Naive B cell (primary cell): Measurements from ENCODE around the gene HSD17B7. TPM values are rescaled to one million over a fixed set of nuclear protein-coding genes. Genes with fewer than 3 reads are reported as not detected.

Experiments
- ATAC-seq, 2 donors: fragments of 150-1000 bp; cut with Tn5 transposase; 2 replicates each; pipeline ENCODE4 v1.10.0; 2021; ENCODE audit warnings: low read depth in 2 of 2, mild to moderate bottlenecking in 2 of 2, moderate library complexity in 2 of 2
- DNase-seq: peaks from one replicate; pipeline ENCODE4 v3.0.0; 2022
- H3K27ac Mint-ChIP-seq, 6 donors: one replicate each; pipeline ENCODE4 v1.8.0; 2020 to 2022; ENCODE audit warnings: mild to moderate bottlenecking in 6 of 6, mixed read lengths in 6 of 6, moderate library complexity in 5 of 6, inconsistent platforms in 2 of 6
- H3K27me3 Mint-ChIP-seq, 3 donors: one replicate each; pipeline ENCODE4 v1.8.0; 2021 to 2022; ENCODE audit warnings: mixed read lengths in 3 of 3, mild to moderate bottlenecking in 1 of 3
- H3K36me3 Mint-ChIP-seq, 2 donors: one replicate each; pipeline ENCODE4 v1.8.0; 2020 to 2022; ENCODE audit warnings: mixed read lengths in 2 of 2, inconsistent platforms in 1 of 2, mild to moderate bottlenecking in 1 of 2
- H3K4me1 Mint-ChIP-seq, 3 donors: one replicate each; pipeline ENCODE4 v1.8.0; 2020 to 2022; ENCODE audit warnings: mixed read lengths in 3 of 3, inconsistent platforms in 1 of 3, mild to moderate bottlenecking in 1 of 3, moderate library complexity in 1 of 3
- H3K4me3 Mint-ChIP-seq, 8 donors: one replicate each; pipeline ENCODE4 v1.8.0; 2020 to 2022; ENCODE audit warnings: mild to moderate bottlenecking in 8 of 8, mixed read lengths in 8 of 8, moderate library complexity in 8 of 8, inconsistent platforms in 2 of 8
- H3K9me3 Mint-ChIP-seq, 7 donors: one replicate each; pipeline ENCODE4 v1.8.0; 2020 to 2022; ENCODE audit warnings: mixed read lengths in 7 of 7, mild to moderate bottlenecking in 5 of 7, inconsistent platforms in 2 of 7, moderate library complexity in 1 of 7
- polyA plus RNA-seq, 6 donors: library from polyadenylated mRNA; unstranded; fragments of 300-500 nt; fragmentation: Illumina TruSeq; gene quantifications; one replicate each; pipeline ENCODE4 v1.2.3, GENCODE V29; 2021; ENCODE audit warnings: low read depth in 6 of 6

The HSD17B7 gene
- polyA plus RNA-seq, 6 donors from 2014 or later = 7.7 to 30.5 (median 20.8) TPM

- no peak for ATAC-seq
- H3K4me1 Mint-ChIP-seq = peaks cover 8 to 11% (median 10%) of the 10 kb centered on the region in 3 donors
- H3K27me3 Mint-ChIP-seq = peaks cover 45 to 54% (median 51%) of the 10 kb centered on the region in 3 donors
Observed at GRCh38 chr1:162823771-162824525, 33.4 kb downstream of the HSD17B7 start.

GRCh38 chr1:162829268-162829667 is 38.8 kb downstream of the HSD17B7 start:
- H3K4me3 Mint-ChIP-seq = no peak overlapping the region
- ATAC-seq = no peak
- H3K27ac Mint-ChIP-seq = no peak overlapping the region
- DNase-seq = no peak
- H3K27me3 Mint-ChIP-seq = peaks cover 33 to 43% (median 43%) of the 10 kb centered on the region in 3 donors
- no peaks in the 10 kb centered on the region for H3K4me1 Mint-ChIP-seq
- peaks cover 0 to 5% (median 0%) of the 10 kb centered on the region in 7 donors for H3K9me3 Mint-ChIP-seq
- H3K36me3 Mint-ChIP-seq = no peaks in the 10 kb centered on the region

More at GRCh38 chr1:162823771-162824525, 33.4 kb downstream of the HSD17B7 start:
- no peak for DNase-seq
- H3K36me3 Mint-ChIP-seq = peaks cover 0 to 5% of the 10 kb centered on the region in 2 donors
- no peak overlapping the region for H3K4me3 Mint-ChIP-seq
- H3K27ac Mint-ChIP-seq = peak overlapping the region in 1 of 6 donors; percentile 69
- peaks cover 0 to 4% (median 0%) of the 10 kb centered on the region in 7 donors for H3K9me3 Mint-ChIP-seq

DNA sequence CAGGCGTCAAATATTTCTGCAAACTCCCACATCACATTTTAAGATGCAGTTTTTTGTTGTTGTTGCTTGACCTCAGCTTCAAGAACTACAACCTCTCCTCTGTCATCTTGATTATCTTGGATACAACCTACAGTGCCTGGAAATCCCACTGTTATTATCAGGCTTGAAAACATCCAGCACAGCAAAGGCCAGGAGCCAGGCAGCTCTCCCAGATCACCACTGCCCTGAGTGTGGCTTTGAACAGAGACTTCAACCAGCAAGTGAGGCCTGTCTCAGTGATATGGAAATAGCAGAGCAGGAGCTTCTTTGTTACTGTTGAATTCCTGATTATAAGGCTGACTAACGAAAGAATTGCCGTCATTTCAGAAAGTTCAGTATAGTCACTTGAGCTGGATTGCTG is 42.0 kb downstream of the HSD17B7 start:
- Mint-ChIP-seq H3K9me3 (peaks cover 0 to 12% (median 5%) of the 10 kb centered on the region in 7 donors), H3K27me3 (peaks cover 16 to 34% (median 32%) of the 10 kb centered on the region in 3 donors), H3K36me3 (no peaks in the 10 kb centered on the region), H3K27ac (peak overlapping the region in 1 of 6 donors; percentile 20), H3K4me3 (no peak overlapping the region), H3K4me1 (no peaks in the 10 kb centered on the region)
- ATAC-seq (no peak), DNase-seq (no peak)

- Mint-ChIP-seq H3K9me3 (peaks cover 10 to 31% (median 19%) of the 10 kb centered on the region in 7 donors), H3K27me3 (peaks cover 16 to 29% (median 20%) of the 10 kb centered on the region in 3 donors), H3K4me1 (no peaks in the 10 kb centered on the region), H3K4me3 (no peak overlapping the region), H3K36me3 (peaks cover 5 to 16% of the 10 kb centered on the region in 2 donors), H3K27ac (peak overlapping the region in 1 of 6 donors; percentile 7)
- no peak for DNase-seq
- no peak for ATAC-seq
Observed at GRCh38 chr1:162835157-162835899, 44.8 kb downstream of the HSD17B7 start.

DNA sequence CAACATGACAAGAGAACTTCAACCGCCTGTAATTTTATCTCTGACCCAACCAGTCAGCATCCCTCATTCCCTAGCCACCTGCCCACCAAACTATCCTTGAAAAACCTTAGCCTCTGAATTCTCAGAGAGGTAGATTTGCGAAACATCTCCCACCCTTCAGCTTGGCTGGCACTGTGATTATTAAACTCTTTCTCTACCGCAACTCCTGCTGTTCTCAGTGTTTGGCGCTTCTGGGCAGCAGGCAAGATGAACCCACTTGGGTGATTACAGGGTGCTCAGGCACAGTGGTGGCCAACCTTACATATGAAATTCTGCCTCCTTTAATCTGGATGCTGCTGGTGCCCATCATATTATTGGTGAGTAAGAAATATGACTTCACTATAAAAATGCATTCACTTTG is 48.4 kb downstream of the HSD17B7 start:
- Mint-ChIP-seq H3K27ac (no peak overlapping the region), H3K27me3 (peaks cover 15 to 25% (median 20%) of the 10 kb centered on the region in 3 donors), H3K4me3 (no peak overlapping the region), H3K9me3 (peaks cover 10 to 35% (median 20%) of the 10 kb centered on the region in 7 donors), H3K4me1 (no peaks in the 10 kb centered on the region), H3K36me3 (peaks cover 5 to 16% of the 10 kb centered on the region in 2 donors)
- no peak for ATAC-seq
- DNase-seq = no peak

DNA sequence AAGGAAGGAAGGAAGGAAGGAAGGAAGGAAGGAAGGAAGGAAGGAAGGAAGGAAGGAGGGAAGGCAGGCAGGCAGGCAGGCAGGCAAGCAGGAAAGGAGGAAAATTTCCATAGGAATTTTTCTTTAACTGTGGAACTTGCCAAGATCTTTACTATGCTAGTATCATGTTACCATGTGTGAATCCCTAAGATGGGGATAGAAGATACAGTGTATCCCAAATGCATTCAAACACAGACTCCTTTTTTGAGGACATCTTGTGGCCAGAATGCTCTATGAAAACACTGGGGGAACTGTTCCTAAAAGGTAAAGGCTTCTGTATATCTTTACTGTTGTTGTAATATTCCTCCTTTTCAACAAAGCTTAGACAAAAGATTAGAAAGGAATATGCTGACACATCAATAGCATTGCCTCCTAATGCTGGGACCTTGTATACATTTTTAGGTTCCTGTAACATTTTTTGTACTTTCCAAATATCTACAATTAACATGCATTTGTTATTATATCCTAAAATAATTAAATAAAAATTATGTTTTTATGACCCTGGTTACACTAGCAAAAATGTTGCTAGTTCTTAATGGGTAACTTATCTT is 49.8 kb downstream of the HSD17B7 start:
- H3K4me3 Mint-ChIP-seq = no peak overlapping the region
- H3K36me3 Mint-ChIP-seq = peaks cover 5 to 16% of the 10 kb centered on the region in 2 donors
- ATAC-seq (no peak), DNase-seq (no peak)
- H3K4me1 Mint-ChIP-seq = no peaks in the 10 kb centered on the region
- peaks cover 14 to 22% (median 22%) of the 10 kb centered on the region in 3 donors for H3K27me3 Mint-ChIP-seq
- H3K27ac Mint-ChIP-seq = no peak overlapping the region
- peaks cover 10 to 34% (median 19%) of the 10 kb centered on the region in 7 donors for H3K9me3 Mint-ChIP-seq

DNA sequence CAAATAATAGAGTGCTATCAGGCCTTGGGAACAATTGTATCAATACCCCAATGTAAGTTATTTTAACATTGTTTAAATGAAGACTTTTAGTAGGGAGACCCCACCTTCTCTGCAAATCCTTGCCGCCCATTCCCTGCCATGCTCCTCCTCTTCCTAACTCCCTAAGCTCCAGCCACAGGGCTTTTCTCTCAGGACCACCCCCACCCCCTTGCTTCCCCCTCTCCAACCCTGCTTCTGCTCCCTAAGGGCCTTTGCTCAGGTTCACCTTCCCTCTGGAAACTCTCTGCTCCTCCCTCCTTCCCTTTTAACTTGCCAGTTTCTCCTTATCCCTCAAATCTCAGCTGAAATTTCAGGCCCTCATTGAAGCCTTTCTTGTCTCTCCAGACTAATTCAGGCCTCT is 53.7 kb downstream of the HSD17B7 start:
- H3K4me3 Mint-ChIP-seq = no peak overlapping the region
- DNase-seq = no peak
- peaks cover 0 to 8% of the 10 kb centered on the region in 2 donors for H3K36me3 Mint-ChIP-seq
- H3K27ac Mint-ChIP-seq = no peak overlapping the region
- H3K9me3 Mint-ChIP-seq = peaks cover 5 to 13% (median 8%) of the 10 kb centered on the region in 7 donors
- H3K27me3 Mint-ChIP-seq = peaks cover 12 to 32% (median 26%) of the 10 kb centered on the region in 3 donors
- no peaks in the 10 kb centered on the region for H3K4me1 Mint-ChIP-seq
- no peak for ATAC-seq

- H3K4me3 Mint-ChIP-seq = no peak overlapping the region
- H3K9me3 Mint-ChIP-seq = peaks cover 0 to 3% (median 0%) of the 10 kb centered on the region in 7 donors
- H3K27ac Mint-ChIP-seq = no peak overlapping the region
- H3K4me1 Mint-ChIP-seq = no peaks in the 10 kb centered on the region
- H3K36me3 Mint-ChIP-seq = no peaks in the 10 kb centered on the region
- ATAC-seq = no peak
- peaks cover 14 to 49% (median 35%) of the 10 kb centered on the region in 3 donors for H3K27me3 Mint-ChIP-seq
- DNase-seq = no peak
Observed at GRCh38 chr1:162846256-162847212, 56.0 kb downstream of the HSD17B7 start.

DNA sequence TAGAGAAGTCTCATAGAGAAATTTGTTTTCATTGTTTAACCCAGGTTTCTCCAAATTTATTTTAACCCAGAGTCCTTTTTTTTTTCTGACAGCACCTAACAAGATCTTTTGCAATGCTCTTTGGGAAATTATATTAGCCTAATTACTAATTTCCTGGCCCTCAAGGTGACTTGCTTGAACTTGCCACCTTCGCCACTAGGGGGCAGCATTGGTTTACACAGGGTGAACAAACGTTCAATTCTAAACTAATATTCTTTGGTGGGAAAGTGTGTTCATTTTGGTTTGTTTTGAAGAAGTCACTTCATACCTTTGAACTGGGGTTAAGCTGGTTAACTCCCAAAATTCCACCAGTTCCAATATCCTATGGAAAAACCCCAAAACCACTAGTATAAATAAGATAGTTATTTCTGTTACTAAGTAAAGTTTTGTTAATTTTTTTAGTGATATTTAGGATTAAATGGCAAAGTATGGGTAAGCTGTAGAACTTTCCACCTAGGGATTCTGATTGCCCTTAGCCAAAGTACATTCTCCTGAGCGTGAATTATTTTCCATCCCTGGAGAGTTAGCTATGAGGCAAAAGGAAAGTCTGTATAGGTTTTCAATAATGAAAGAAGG is 57.4 kb downstream of the HSD17B7 start:
- Mint-ChIP-seq H3K27me3 (peaks cover 8 to 46% (median 33%) of the 10 kb centered on the region in 3 donors), H3K36me3 (no peaks in the 10 kb centered on the region), H3K9me3 (no peaks in the 10 kb centered on the region), H3K4me1 (no peaks in the 10 kb centered on the region), H3K27ac (no peak overlapping the region), H3K4me3 (no peak overlapping the region)
- ATAC-seq (peak in 1 of 2 donors; percentile 44), DNase-seq (peak; percentile 47)

- H3K36me3 Mint-ChIP-seq = no peaks in the 10 kb centered on the region
Observed at GRCh38 chr1:162849711-162850110, 59.2 kb downstream of the HSD17B7 start.

DNA sequence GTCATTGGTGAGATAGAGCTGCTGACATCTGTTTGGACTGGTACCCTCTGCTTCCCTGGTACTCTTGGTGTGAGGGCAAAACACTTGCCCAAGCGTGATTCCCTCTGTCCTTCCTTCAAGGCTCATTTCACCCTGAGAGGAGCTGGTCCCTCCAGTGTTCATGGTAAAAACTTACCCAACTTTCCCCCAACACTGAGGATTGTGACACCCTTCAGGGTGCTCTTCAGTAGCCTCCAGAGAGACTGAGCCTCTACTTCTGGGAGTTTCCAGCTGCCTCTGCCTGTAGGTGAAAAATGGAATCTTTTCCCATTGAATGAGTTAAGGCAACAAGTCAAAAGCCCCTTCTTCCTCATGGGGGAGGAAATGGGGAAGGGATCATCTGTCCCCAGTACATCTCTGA is 60.8 kb downstream of the HSD17B7 start:
- Mint-ChIP-seq H3K4me3 (no peak overlapping the region), H3K9me3 (no peaks in the 10 kb centered on the region), H3K36me3 (no peaks in the 10 kb centered on the region), H3K27me3 (peaks cover 4 to 28% (median 22%) of the 10 kb centered on the region in 3 donors), H3K27ac (no peak overlapping the region), H3K4me1 (peaks cover 0 to 2% (median 0%) of the 10 kb centered on the region in 3 donors)
- DNase-seq = no peak
- no peak for ATAC-seq

More at GRCh38 chr1:162849711-162850110, 59.2 kb downstream of the HSD17B7 start:
- Mint-ChIP-seq H3K4me1 (no peaks in the 10 kb centered on the region), H3K4me3 (no peak overlapping the region), H3K27me3 (peaks cover 4 to 37% (median 33%) of the 10 kb centered on the region in 3 donors), H3K27ac (peak overlapping the region in 1 of 6 donors; percentile 55), H3K9me3 (no peaks in the 10 kb centered on the region)
- ATAC-seq (no peak), DNase-seq (no peak)

- peaks cover 0 to 2% (median 0%) of the 10 kb centered on the region in 3 donors for H3K4me1 Mint-ChIP-seq
- no peak overlapping the region for H3K27ac Mint-ChIP-seq
- no peaks in the 10 kb centered on the region for H3K9me3 Mint-ChIP-seq
- DNase-seq (peak; percentile 17), ATAC-seq (peak; percentile 41 to 50)
- H3K36me3 Mint-ChIP-seq = no peaks in the 10 kb centered on the region
- H3K4me3 Mint-ChIP-seq = no peak overlapping the region
- H3K27me3 Mint-ChIP-seq = peaks cover 0 to 22% (median 18%) of the 10 kb centered on the region in 3 donors
Observed at GRCh38 chr1:162854245-162854882, 63.9 kb downstream of the HSD17B7 start.
